Measurements from ENCODE around the gene EHD2.
"Not testable (repeated sequence)": the region's sequence is repeated elsewhere in the genome, so short reads cannot be mapped to it uniquely, and the experiment has no call there.

EHD2 gene

DNA sequence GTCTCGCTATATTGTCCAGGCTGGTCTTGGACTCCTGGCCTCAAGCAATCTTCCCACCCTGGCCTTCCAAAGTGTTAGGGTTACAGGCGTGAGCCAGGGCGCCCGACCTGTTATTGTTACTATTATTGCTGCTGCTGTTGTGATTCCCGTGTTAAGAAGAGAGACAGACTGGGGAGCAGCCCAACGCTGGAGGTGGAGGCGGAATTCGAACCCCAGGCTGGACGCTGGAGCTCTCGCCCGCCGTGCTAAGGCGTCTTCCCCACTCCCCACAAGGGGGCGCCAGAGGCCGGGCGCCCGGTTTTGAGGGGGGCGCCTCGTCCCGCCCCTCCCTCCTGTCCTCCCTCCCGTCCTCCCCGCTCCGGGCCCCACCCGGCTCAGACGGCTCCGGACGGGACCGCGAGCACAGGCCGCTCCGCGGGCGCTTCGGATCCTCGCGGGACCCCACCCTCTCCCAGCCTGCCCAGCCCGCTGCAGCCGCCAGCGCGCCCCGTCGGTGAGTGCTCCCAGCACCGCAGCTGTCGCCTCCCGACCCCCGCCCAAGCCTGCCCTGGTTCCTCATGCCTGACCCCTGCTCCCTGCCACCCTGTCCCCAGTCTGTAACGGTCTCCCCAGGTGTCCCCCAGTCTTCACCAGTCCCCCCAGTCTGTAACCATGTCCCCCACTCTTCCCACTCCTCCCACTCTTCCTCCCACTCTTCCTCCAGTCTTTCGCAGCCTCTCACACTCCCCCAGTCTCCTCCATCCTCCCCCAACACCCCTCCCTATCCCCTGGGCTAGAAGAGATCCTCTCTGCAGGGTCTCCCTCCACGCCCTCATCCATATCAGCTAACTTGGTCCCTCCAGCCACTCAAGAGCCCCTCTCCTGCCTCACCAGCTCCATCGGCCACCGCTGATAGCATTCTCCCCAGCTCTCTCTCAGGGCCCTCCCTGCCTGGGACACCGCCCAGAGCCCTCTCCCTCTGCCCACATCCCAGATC is at the start of gene EHD2:
Gene EHD2 (plus strand): TSS at position 377 of the 976 bp plus-strand sequence. CDS start 3,191 bp downstream, outside the sequence.
- peak within 1 kb of the TSS; percentile 40 for H3K4me3 Mint-ChIP-seq
- no peak within 1 kb of the TSS for H3K27ac Mint-ChIP-seq

DNA sequence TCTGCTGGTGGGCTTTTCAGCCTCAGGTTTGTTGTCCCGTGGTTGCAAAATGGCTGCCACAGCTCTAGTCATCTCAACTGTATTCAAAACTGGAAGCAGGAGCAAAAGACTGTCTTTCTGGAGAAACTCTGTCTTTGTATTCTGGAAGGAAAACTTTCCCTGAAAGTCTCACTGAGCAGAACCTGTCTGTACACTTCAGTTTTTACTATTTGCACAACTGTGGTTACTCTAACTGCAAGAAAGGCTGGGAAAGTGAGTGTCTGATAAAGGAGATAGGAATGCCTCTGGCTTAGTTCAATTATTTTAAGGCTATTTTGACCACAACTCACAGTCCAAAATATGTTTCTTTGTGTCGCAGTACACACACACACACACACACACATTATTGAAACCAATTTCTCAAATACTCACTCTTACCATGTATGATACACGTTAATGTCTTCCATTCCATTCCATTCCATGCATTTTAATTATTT is 49.7 kb upstream of the EHD2 start:
- Mint-ChIP-seq H3K9me3 (no peaks in the 10 kb centered on the region), H3K4me3 (no peak overlapping the region), H3K27ac (no peak overlapping the region), H3K4me1 (peaks cover 24% of the 10 kb centered on the region), H3K36me3 (peaks cover 5% of the 10 kb centered on the region)
- ATAC-seq: no peak
- no peak for DNase-seq (ENCODE audit: low spot score in 2 of 2)

More for the DNA sequence above, at the start of gene EHD2:
- DNase-seq (ENCODE audit: low spot score in 2 of 2) (peak; percentile 56 to 70), ATAC-seq (peak; percentile 77)
- Mint-ChIP-seq H3K4me1 (peaks cover 13% of the 10 kb centered on the region), H3K9me3 (no peaks in the 10 kb centered on the region), H3K36me3 (no peaks in the 10 kb centered on the region)

GRCh38 chr19:47663911-47664771 is 49.1 kb upstream of the EHD2 start:
- no peaks in the 10 kb centered on the region for H3K9me3 Mint-ChIP-seq
- H3K4me1 Mint-ChIP-seq: peaks cover 18% of the 10 kb centered on the region
- ATAC-seq: no peak
- no peak for DNase-seq (ENCODE audit: low spot score in 2 of 2)
- no peak overlapping the region for H3K4me3 Mint-ChIP-seq
- H3K27ac Mint-ChIP-seq: no peak overlapping the region
- H3K36me3 Mint-ChIP-seq: peaks cover 5% of the 10 kb centered on the region

- H3K4me1 Mint-ChIP-seq: peaks cover 15% of the 10 kb centered on the region
- DNase-seq (ENCODE audit: low spot score in 2 of 2); H3K4me3 Mint-ChIP-seq; ATAC-seq; H3K9me3 Mint-ChIP-seq; H3K36me3 Mint-ChIP-seq; H3K27ac Mint-ChIP-seq: not testable (repeated sequence)
Observed at GRCh38 chr19:47668556-47668955, 44.7 kb upstream of the EHD2 start.

- peaks cover 12% of the 10 kb centered on the region for H3K36me3 Mint-ChIP-seq
Observed at GRCh38 chr19:47670736-47671135, 42.5 kb upstream of the EHD2 start.

GRCh38 chr19:47671499-47671898 is 41.7 kb upstream of the EHD2 start:
- Mint-ChIP-seq H3K4me1 (peaks cover 15% of the 10 kb centered on the region), H3K9me3 (no peaks in the 10 kb centered on the region), H3K4me3 (no peak overlapping the region), H3K36me3 (peaks cover 12% of the 10 kb centered on the region), H3K27ac (peak overlapping the region; percentile 69)
- DNase-seq (ENCODE audit: low spot score in 2 of 2) (no peak), ATAC-seq (no peak)

More at GRCh38 chr19:47670736-47671135, 42.5 kb upstream of the EHD2 start:
- Mint-ChIP-seq H3K4me3 (no peak overlapping the region), H3K27ac (peak overlapping the region; percentile 69), H3K9me3 (no peaks in the 10 kb centered on the region), H3K4me1 (peaks cover 15% of the 10 kb centered on the region)
- no peak for DNase-seq (ENCODE audit: low spot score in 2 of 2)
- no peak for ATAC-seq

- Mint-ChIP-seq H3K9me3 (no peaks in the 10 kb centered on the region), H3K4me1 (peaks cover 15% of the 10 kb centered on the region), H3K4me3 (no peak overlapping the region), H3K36me3 (peaks cover 18% of the 10 kb centered on the region), H3K27ac (peak overlapping the region; percentile 75)
- DNase-seq (ENCODE audit: low spot score in 2 of 2): no peak
- ATAC-seq: no peak
Observed at GRCh38 chr19:47673426-47673825, 39.8 kb upstream of the EHD2 start.

DNA sequence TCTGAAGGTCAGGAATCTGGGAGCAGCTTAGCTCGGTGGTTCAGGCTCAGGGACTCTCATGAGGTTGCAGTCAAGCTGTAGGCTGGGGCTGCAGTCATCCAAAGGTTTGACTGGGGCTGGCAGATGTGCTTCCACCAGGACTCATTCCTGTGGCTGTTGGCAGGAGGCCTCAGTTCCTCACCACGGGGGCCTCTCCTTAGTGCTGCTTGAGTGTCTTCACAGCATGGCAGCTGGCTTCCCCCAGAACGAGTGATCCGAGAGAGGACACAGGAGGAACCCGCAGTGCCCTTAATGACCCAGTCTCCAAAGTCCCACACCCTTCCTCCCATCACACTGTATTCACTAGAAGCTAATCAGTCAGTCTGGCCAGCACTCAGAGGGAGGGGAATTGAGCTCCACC is 38.7 kb upstream of the EHD2 start:
- no peak for DNase-seq (ENCODE audit: low spot score in 2 of 2)
- peak overlapping the region; percentile 27 for H3K27ac Mint-ChIP-seq
- ATAC-seq: no peak
- peaks cover 27% of the 10 kb centered on the region for H3K36me3 Mint-ChIP-seq
- H3K4me1 Mint-ChIP-seq: peaks cover 15% of the 10 kb centered on the region
- H3K9me3 Mint-ChIP-seq: no peaks in the 10 kb centered on the region
- no peak overlapping the region for H3K4me3 Mint-ChIP-seq

- ATAC-seq: no peak
- no peak overlapping the region for H3K4me3 Mint-ChIP-seq
- peaks cover 11% of the 10 kb centered on the region for H3K4me1 Mint-ChIP-seq
- H3K27ac Mint-ChIP-seq: peak overlapping the region; percentile 27
- peaks cover 27% of the 10 kb centered on the region for H3K36me3 Mint-ChIP-seq
- H3K9me3 Mint-ChIP-seq: no peaks in the 10 kb centered on the region
- DNase-seq (ENCODE audit: low spot score in 2 of 2): no peak
Observed at GRCh38 chr19:47675271-47675670, 38.0 kb upstream of the EHD2 start.

DNA sequence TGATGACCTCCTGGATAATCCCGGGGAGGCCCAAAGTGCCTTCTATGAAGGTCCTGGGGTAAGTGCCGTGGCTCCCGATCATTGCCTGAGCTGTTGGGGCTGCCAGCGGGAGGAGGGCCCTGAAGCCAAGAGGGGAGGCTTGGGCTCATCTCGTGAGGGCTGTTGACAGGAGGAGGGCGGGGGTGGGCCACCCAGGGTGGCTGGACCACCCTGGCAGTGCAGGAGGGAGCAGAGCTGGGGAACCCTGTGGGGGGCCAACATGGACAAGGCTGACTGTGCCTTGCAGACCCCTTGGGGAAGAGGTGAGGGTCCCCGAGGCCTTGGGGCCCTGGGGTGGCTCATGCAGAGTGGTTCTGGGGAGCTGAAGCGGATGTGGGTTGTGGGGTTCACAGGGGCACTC is 37.4 kb upstream of the EHD2 start:
- no peak overlapping the region for H3K4me3 Mint-ChIP-seq
- H3K27ac Mint-ChIP-seq: no peak overlapping the region
- peaks cover 27% of the 10 kb centered on the region for H3K36me3 Mint-ChIP-seq
- no peaks in the 10 kb centered on the region for H3K9me3 Mint-ChIP-seq
- H3K4me1 Mint-ChIP-seq: peaks cover 6% of the 10 kb centered on the region
- ATAC-seq: no peak
- DNase-seq (ENCODE audit: low spot score in 2 of 2): no peak

DNA sequence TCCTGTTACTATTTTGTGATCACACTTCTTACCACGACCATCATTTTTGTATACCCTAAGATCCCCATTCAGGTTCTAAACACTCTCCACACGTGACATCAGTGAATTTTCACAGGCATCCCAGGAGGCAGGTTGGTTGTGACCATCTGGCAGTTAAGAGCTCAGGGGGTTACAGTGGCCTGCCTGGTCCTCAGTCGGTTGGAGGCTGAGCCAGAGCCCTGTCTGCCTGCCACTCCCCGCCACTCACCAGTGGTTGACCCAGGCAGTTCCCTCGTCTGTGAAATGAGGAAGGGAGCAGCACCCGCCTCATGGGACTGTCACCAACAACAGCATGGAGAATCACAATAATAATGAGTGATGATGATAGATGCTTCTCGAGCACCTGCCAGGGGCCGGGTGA is 36.4 kb upstream of the EHD2 start:
- no peak overlapping the region for H3K27ac Mint-ChIP-seq
- H3K9me3 Mint-ChIP-seq: no peaks in the 10 kb centered on the region
- peaks cover 6% of the 10 kb centered on the region for H3K4me1 Mint-ChIP-seq
- peaks cover 35% of the 10 kb centered on the region for H3K36me3 Mint-ChIP-seq
- no peak overlapping the region for H3K4me3 Mint-ChIP-seq
- ATAC-seq (no peak), DNase-seq (ENCODE audit: low spot score in 2 of 2) (no peak)

- no peaks in the 10 kb centered on the region for H3K9me3 Mint-ChIP-seq
- H3K36me3 Mint-ChIP-seq: peaks cover 37% of the 10 kb centered on the region
- no peak overlapping the region for H3K4me3 Mint-ChIP-seq
- DNase-seq (ENCODE audit: low spot score in 2 of 2): no peak
- peaks cover 6% of the 10 kb centered on the region for H3K4me1 Mint-ChIP-seq
- H3K27ac Mint-ChIP-seq: no peak overlapping the region
- ATAC-seq: no peak
Observed at GRCh38 chr19:47679251-47679900, 33.8 kb upstream of the EHD2 start.

- H3K4me3 Mint-ChIP-seq: no peak overlapping the region
- H3K4me1 Mint-ChIP-seq: peaks cover 6% of the 10 kb centered on the region
- H3K36me3 Mint-ChIP-seq: peaks cover 30% of the 10 kb centered on the region
- no peak for DNase-seq (ENCODE audit: low spot score in 2 of 2)
- no peak for ATAC-seq
- no peak overlapping the region for H3K27ac Mint-ChIP-seq
- no peaks in the 10 kb centered on the region for H3K9me3 Mint-ChIP-seq
Observed at GRCh38 chr19:47679922-47680857, 33.0 kb upstream of the EHD2 start.

GRCh38 chr19:47680858-47681332 is 32.3 kb upstream of the EHD2 start:
- no peak for ATAC-seq
- Mint-ChIP-seq H3K27ac (peak overlapping the region; percentile 46), H3K36me3 (peaks cover 29% of the 10 kb centered on the region), H3K4me3 (no peak overlapping the region), H3K9me3 (no peaks in the 10 kb centered on the region), H3K4me1 (peaks cover 6% of the 10 kb centered on the region)
- no peak for DNase-seq (ENCODE audit: low spot score in 2 of 2)
